NCI-H1092 (cell line): Measurements from ENCODE around the gene TMEM80.

Experiments used
- DNase-seq: peaks from one replicate; lab custom pipeline; 2025; lab: John Stamatoyannopoulos, UW

Gene TMEM80

GRCh38 chr11:699753-700152 is 4.1 kb downstream of the TMEM80 start:
- no peak for DNase-seq

- no peak for DNase-seq
These were observed 6.3 kb downstream of the TMEM80 start for GRCh38 chr11:701741-702461.

- DNase-seq, result no peak
These were observed 7.1 kb downstream of the TMEM80 start for GRCh38 chr11:702462-703461.

- DNase-seq, result no peak
These were observed 7.9 kb downstream of the TMEM80 start for GRCh38 chr11:703506-703905.

GRCh38 chr11:704228-704674 is 8.6 kb downstream of the TMEM80 start:
- no peak for DNase-seq

- no peak for DNase-seq
These were observed 9.4 kb downstream of the TMEM80 start for GRCh38 chr11:704781-705645.

- no peak for DNase-seq
These were observed 10.2 kb downstream of the TMEM80 start, which contains the start of gene EPS8L2 for GRCh38 chr11:705646-706438. TSS of gene EPS8L2 (plus strand) at chr11:706231. CDS start at chr11:709408, 3,177 bp downstream.

- DNase-seq, result no peak
These were observed 10.9 kb downstream of the TMEM80 start for GRCh38 chr11:706439-706956.

- no peak for DNase-seq
These were observed 11.6 kb downstream of the TMEM80 start for GRCh38 chr11:706957-707816.

GRCh38 chr11:707817-708420 is 12.3 kb downstream of the TMEM80 start:
- no peak for DNase-seq

GRCh38 chr11:708511-708910 is 12.9 kb downstream of the TMEM80 start:
- DNase-seq, result no peak

GRCh38 chr11:709109-709997 is 13.7 kb downstream of the TMEM80 start:
- DNase-seq, result no peak

GRCh38 chr11:714436-714835 is 18.8 kb downstream of the TMEM80 start:
- no peak for DNase-seq

- no peak for DNase-seq
These were observed 23.8 kb downstream of the TMEM80 start for GRCh38 chr11:719214-720016.

- DNase-seq, result no peak
These were observed 24.5 kb downstream of the TMEM80 start for GRCh38 chr11:720017-720641.

- no peak for DNase-seq
These were observed 25.1 kb downstream of the TMEM80 start for GRCh38 chr11:720642-721246.
